Tibial nerve (tissue), 4 donors: Measurements from ENCODE around the gene VKORC1L1.
"Not testable (repeated sequence)": the region's sequence is repeated elsewhere in the genome, so short reads cannot be mapped to it uniquely, and the experiment has no call there.

Experiments
- CTCF ChIP-seq, 5 experiments: fragments of 200-600 bp in 3 of 5; fragments of 450-650 bp in 2 of 5; sonication (generic) in 3 of 5; IDR thresholded peaks; one replicate each; pipeline ENCODE4 v1.5.1; 2016 to 2019; ENCODE audit warnings: antibody characterized with exemption in 5 of 5, mild to moderate bottlenecking in 3 of 5, moderate library complexity in 2 of 5
- EP300 ChIP-seq, 2 donors: sonication (generic); formaldehyde crosslinking; IDR thresholded peaks; one replicate each; pipeline ENCODE4 v1.6.1; 2017; ENCODE audit warnings: antibody characterized with exemption in 2 of 2, mild to moderate bottlenecking in 1 of 2

DNA sequence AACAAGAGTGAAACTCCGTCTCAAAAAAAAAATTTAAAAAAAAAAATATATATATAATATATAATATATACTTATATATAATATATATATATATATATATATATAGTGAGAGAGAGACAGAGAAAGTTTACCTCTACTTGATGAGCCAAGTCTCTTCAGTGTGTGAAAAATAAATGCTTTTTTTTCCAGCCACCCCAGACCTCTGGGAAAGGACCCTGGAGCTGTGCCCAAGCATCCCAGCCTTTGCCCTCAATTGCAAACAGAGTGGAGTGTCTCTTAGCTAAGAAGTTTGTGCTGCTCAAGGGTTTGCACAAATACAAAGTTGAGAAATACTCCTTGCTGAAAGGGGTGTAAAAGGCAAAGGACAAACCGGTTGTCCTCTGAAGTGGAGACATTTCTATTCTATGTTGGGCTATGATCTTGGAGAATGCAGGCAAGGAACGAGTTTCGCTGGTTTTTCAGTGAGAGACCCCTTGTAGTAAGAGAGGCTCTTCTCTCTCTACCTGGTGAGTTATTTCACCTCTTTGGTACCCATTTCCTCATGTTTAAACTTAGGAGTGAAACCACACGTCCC lies 15.5 kb upstream of the VKORC1L1 start:
- not testable (repeated sequence) for TF ChIP-seq EP300, CTCF (IDR thresholded peaks at IDR 0.05)
